Thoracic aorta (tissue), 2 donors: Measurements from ENCODE around the gene FAM209A. TPM values are rescaled to one million over a fixed set of nuclear protein-coding genes. Genes with fewer than 3 reads are reported as not detected.
"Not testable (repeated sequence)": the region's sequence is repeated elsewhere in the genome, so short reads cannot be mapped to it uniquely, and the experiment has no call there.

Source experiments
- ATAC-seq: fragments of 150-250 bp; one replicate; pipeline ENCODE4 v1.8.0; 2017; ENCODE audit warnings: low read depth; ENCODE audit not compliant: insufficient number of reproducible peaks, low FRiP score
- DNase-seq: peaks from one replicate; pipeline ENCODE4 v3.0.0-alpha.2; 2020; ENCODE audit warnings: low spot score
- H3K27ac ChIP-seq, 2 donors: fragments of 200-600 bp; sonication (generic); 1 replicate in 1 of 2; 2 replicates in 1 of 2; pipeline ENCODE4 v1.5.1; 2016; ENCODE audit warnings: mild to moderate bottlenecking in 2 of 2, moderate library complexity in 2 of 2
- H3K27me3 ChIP-seq: fragments of 200-600 bp; sonication (generic); replicated peaks from 2 replicates; pipeline ENCODE4 v1.6.0; 2016; ENCODE audit warnings: mild to moderate bottlenecking; ENCODE audit not compliant: insufficient read depth
- H3K36me3 ChIP-seq: fragments of 200-600 bp; sonication (generic); one replicate; pipeline ENCODE4 v1.5.1; 2016
- H3K4me1 ChIP-seq, 2 donors: fragments of 200-600 bp; sonication (generic); 1 replicate in 1 of 2; 2 replicates in 1 of 2; pipeline versions ENCODE4 v1.5.1 to v1.6.0; 2016; ENCODE audit warnings: low read depth in 2 of 2, mild to moderate bottlenecking in 1 of 2; ENCODE audit not compliant: control insufficient read depth in 1 of 2
- H3K4me3 ChIP-seq: fragments of 200-600 bp; sonication (generic); 2 replicates; pipeline ENCODE4 v1.5.1; 2016; ENCODE audit warnings: mild to moderate bottlenecking
- H3K9me3 ChIP-seq: fragments of 200-600 bp; sonication (generic); 2 replicates; pipeline ENCODE4 v1.5.1; 2016
- total RNA-seq, 2 donors: library from RNA; depleted of rRNA; stranded (reverse); fragments of >200 nt; gene quantifications; one replicate each; pipeline versions ENCODE4 v1.1.0 to v1.2.3, GENCODE V29; 2016
- TF ChIP-seq, protein P1 (sequence below): fragments of 200-600 bp; sonication (generic); IDR thresholded peaks from one replicate; pipeline ENCODE4 v1.5.1; 2019; ENCODE audit warnings: antibody characterized with exemption

FAM209A gene
- total RNA-seq, 2 donors from 2014 or later = not detected

DNA sequence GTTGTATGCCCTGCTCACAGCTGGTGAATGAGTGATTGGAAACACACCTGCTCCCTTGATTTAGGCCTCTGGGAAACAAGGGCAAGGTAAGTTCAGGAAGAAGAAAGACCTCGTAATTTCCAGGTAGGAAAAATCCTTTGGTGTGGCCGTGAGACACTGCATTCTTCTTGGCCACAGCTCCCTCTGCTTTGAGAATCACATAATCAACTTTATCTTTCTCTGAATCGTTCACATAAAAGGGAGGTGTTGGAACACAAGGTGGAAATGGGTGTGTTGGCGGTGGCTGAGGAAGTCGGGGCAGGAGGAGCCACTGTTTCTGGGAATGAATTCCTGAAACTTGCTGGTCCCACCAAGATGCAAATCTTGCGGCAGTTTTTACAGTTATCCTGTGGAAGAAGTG is 34.4 kb downstream of the FAM209A start:
- H3K4me3 ChIP-seq = no peak overlapping the region
- no peak for DNase-seq
- no peaks in the 10 kb centered on the region for H3K36me3 ChIP-seq
- H3K9me3 ChIP-seq = no peaks in the 10 kb centered on the region
- H3K27ac ChIP-seq = no peak overlapping the region
- H3K27me3 ChIP-seq = no peaks in the 10 kb centered on the region
- H3K4me1 ChIP-seq = peaks cover 3 to 5% of the 10 kb centered on the region in 2 donors
- TF ChIP-seq, protein P1, sequence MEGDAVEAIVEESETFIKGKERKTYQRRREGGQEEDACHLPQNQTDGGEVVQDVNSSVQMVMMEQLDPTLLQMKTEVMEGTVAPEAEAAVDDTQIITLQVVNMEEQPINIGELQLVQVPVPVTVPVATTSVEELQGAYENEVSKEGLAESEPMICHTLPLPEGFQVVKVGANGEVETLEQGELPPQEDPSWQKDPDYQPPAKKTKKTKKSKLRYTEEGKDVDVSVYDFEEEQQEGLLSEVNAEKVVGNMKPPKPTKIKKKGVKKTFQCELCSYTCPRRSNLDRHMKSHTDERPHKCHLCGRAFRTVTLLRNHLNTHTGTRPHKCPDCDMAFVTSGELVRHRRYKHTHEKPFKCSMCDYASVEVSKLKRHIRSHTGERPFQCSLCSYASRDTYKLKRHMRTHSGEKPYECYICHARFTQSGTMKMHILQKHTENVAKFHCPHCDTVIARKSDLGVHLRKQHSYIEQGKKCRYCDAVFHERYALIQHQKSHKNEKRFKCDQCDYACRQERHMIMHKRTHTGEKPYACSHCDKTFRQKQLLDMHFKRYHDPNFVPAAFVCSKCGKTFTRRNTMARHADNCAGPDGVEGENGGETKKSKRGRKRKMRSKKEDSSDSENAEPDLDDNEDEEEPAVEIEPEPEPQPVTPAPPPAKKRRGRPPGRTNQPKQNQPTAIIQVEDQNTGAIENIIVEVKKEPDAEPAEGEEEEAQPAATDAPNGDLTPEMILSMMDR = no peak
- ATAC-seq = no peak

DNA sequence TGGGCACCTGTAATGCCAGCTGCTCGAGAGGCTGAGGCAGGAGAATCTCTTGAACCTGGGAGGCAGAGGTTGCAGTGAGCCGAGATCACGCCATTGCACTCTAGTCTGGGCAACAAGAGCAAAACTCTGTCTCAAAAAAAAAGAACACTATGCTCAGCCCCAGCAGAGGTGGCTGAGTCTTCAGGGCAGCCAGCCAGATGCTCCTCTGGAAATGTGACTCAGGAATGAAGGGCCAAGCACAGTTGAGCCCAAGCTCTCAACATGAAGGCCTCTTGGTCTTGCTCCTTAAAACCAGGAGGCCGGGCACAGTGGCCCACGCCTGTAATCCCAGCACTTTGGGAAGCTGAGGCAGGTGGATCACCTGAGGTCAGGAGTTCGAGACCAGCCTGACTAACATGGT is 40.0 kb downstream of the FAM209A start:
- not testable (repeated sequence) for H3K4me3 ChIP-seq, H3K4me1 ChIP-seq, H3K27me3 ChIP-seq, H3K36me3 ChIP-seq, H3K9me3 ChIP-seq, H3K27ac ChIP-seq, ATAC-seq, DNase-seq

DNA sequence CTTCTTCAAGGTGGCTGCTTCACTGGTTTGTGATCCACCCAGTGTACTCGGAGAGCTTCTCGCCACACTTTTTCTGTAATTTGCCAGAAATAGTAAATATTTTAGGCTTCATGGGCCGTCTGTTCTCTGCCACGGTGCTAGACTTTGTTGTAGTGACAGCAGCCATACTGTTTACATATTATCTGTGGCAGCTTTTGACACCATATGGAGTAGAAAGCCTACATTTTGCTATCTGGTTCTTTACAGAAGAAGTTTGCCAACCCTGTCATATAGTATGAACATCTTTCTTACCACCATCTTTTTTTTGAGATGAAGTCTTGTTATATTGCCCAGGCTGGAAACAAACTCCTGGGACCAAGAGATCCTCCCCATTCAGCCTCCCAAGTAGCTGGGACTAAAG is 41.0 kb downstream of the FAM209A start:
- DNase-seq (no peak), ATAC-seq (no peak)
- Histone ChIP-seq H3K27me3 (no peaks in the 10 kb centered on the region), H3K4me1 (no peaks in the 10 kb centered on the region), H3K4me3 (no peak overlapping the region), H3K36me3 (no peaks in the 10 kb centered on the region), H3K9me3 (no peaks in the 10 kb centered on the region), H3K27ac (no peak overlapping the region)
- TF ChIP-seq, protein P1 = no peak

DNA sequence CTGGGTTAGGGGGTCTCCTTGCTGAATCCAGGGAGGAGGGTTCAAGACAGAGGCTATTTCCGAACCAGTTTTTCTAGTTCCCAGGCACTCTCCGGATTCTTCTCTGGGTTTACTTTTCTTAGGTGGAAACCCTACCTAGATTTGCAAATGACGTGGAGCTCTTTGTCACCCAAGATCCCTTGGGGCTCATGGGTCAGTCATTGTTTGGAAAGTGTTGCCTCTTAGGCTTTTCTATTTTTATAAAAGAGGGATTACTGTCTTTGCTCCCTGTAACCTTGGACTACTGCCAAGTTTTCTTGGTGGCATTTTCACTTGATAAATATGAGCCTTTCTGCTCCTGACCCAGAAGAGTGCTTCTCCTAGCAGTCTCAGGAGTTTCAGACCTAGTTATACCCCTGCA is 42.1 kb downstream of the FAM209A start:
- Histone ChIP-seq H3K9me3 (no peaks in the 10 kb centered on the region), H3K4me1 (no peaks in the 10 kb centered on the region), H3K36me3 (no peaks in the 10 kb centered on the region), H3K27ac (no peak overlapping the region), H3K4me3 (no peak overlapping the region), H3K27me3 (no peaks in the 10 kb centered on the region)
- ATAC-seq (no peak), DNase-seq (no peak)
- TF ChIP-seq, protein P1 = no peak

DNA sequence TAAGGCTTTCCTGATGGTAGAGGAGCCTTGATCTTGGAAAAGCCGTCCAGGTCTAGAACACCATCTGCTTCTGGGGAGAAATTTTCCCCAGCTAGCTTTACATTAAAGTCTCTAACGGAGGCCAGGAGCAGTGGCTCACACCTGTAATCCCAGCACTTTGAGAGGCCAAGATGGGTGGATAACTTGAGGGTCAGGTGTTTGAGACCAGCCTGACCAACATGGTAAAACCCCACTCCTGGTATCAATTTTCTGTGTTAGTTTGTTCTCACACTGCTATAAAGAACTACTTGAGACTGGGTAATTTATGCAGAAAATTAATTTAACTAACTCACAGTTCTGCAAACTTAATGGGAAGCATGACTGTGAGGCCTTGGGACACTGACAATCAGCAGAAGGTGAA is 46.3 kb downstream of the FAM209A start:
- Histone ChIP-seq H3K9me3 (no peaks in the 10 kb centered on the region), H3K27ac (no peak overlapping the region), H3K27me3 (no peaks in the 10 kb centered on the region), H3K4me3 (no peak overlapping the region), H3K36me3 (no peaks in the 10 kb centered on the region), H3K4me1 (no peaks in the 10 kb centered on the region)
- ATAC-seq = no peak
- TF ChIP-seq, protein P1 = no peak
- DNase-seq = no peak

DNA sequence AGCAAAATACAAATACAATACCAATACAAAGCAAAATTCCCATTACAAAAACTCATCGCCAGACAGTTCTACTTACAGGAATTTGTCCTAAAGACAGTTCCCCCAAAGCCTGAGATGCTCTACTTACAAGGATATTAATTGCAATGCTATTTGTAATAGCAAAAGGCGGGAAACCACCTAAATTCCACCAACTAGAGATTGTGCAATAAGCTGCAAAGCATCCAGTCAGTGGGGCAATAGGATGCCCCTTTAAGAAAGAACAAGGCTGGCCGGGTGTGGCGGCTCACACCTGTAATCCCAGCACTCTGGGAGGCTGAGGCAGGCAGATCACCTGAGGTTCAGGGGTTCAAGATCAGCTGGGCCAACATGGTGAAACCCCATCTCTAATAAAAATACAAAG is 47.6 kb downstream of the FAM209A start:
- TF ChIP-seq, protein P1 = no peak
- no peaks in the 10 kb centered on the region for H3K27me3 ChIP-seq
- no peaks in the 10 kb centered on the region for H3K36me3 ChIP-seq
- H3K4me1 ChIP-seq = no peaks in the 10 kb centered on the region
- H3K27ac ChIP-seq = no peak overlapping the region
- ATAC-seq = no peak
- no peak for DNase-seq
- H3K9me3 ChIP-seq = no peaks in the 10 kb centered on the region
- H3K4me3 ChIP-seq = no peak overlapping the region
